Sigmoid colon (tissue), 7 donors: ENCODE data around the gene AK8. TPM values are rescaled to one million over a fixed set of nuclear protein-coding genes. Genes with fewer than 3 reads are reported as not detected.

Experiments
- DNase-seq: peaks from one replicate; pipeline ENCODE4 v3.0.0-alpha.2; 2019
- H3K27ac ChIP-seq, 4 donors: fragments of 200-600 bp; sonication (generic); one replicate each; pipeline ENCODE4 v1.5.1; 2016 to 2019; ENCODE audit warnings: mild to moderate bottlenecking in 1 of 4
- H3K27me3 ChIP-seq, 3 donors: fragments of 200-600 bp; sonication (generic); one replicate each; pipeline ENCODE4 v1.5.1; 2019; ENCODE audit warnings: mild to moderate bottlenecking in 1 of 3
- H3K36me3 ChIP-seq, 4 donors: fragments of 200-600 bp; sonication (generic); one replicate each; pipeline ENCODE4 v1.5.1; 2016 to 2019
- H3K4me1 ChIP-seq, 4 donors: fragments of 200-600 bp; sonication (generic); one replicate each; pipeline ENCODE4 v1.5.1; 2017 to 2019
- H3K4me3 ChIP-seq, 4 donors: fragments of 200-600 bp; sonication (generic); one replicate each; pipeline ENCODE4 v1.5.1; 2017 to 2019; ENCODE audit warnings: mild to moderate bottlenecking in 2 of 4, moderate library complexity in 1 of 4
- H3K9me3 ChIP-seq, 4 donors: fragments of 200-600 bp in 3 of 4; sonication (generic) in 3 of 4; one replicate each; pipeline versions ENCODE4 v1.5.1 to v1.6.1; 2013 to 2019
- CTCF ChIP-seq, 4 experiments: fragments of 450-650 bp in 3 of 4; fragments of 200-600 bp in 1 of 4; IDR thresholded peaks; one replicate each; pipeline ENCODE4 v1.5.1; 2016 to 2019; ENCODE audit warnings: antibody characterized with exemption in 4 of 4, mild to moderate bottlenecking in 3 of 4, moderate library complexity in 2 of 4
- EP300 ChIP-seq, 4 donors: sonication (generic); formaldehyde crosslinking; IDR thresholded peaks; one replicate each; pipeline ENCODE4 v1.6.1; 2017; ENCODE audit warnings: antibody characterized with exemption in 4 of 4
- POLR2A ChIP-seq, 2 donors: fragments of 450-650 bp; IDR thresholded peaks; one replicate each; pipeline ENCODE4 v1.6.1; 2016; ENCODE audit warnings: antibody characterized with exemption in 2 of 2, mild to moderate bottlenecking in 2 of 2, moderate library complexity in 2 of 2
- POLR2AphosphoS5 ChIP-seq, 4 donors: sonication (generic); formaldehyde crosslinking; IDR thresholded peaks; one replicate each; pipeline ENCODE4 v1.6.1; 2017; ENCODE audit warnings: antibody characterized with exemption in 4 of 4
- WGBS, 2 donors: extraction: QIAGEN DNeasy Blood & Tissue Kit; methylation state at CpG; one replicate each; pipeline ENCODE4 v1.1.7; 2013; 5-methylcytosine and 5-hydroxymethylcytosine counted together
- intact Hi-C: fragments of 100-400 bp; cut with DNase I; formaldehyde crosslinking; loops from one replicate; pipeline ENCODE4 v1.15.1; 2023
- polyA plus RNA-seq, 3 donors: library from polyadenylated mRNA; stranded (reverse); fragments of 200-250 nt; gene quantifications; one replicate each; pipeline ENCODE4 v1.2.3, GENCODE V29; 2013
- total RNA-seq, 4 donors: library from RNA; depleted of rRNA; stranded (reverse); fragments of >200 nt; gene quantifications; one replicate each; pipeline ENCODE4 v1.1.0, GENCODE V29; 2016
- donor health status: healthy with polysubstance abuse.
- donor health status: Bipolar disorder and iron deficiency.
- donor health status: healthy.

The AK8 gene
- total and polyA plus RNA-seq, 7 donors = 0.25 to 1.2 (median 0.59) TPM; not detected in 3

GRCh38 chr9:132794730-132795380 lies 83.2 kb downstream of the AK8 start:
- intact Hi-C loops = loop anchor here (5.0 kb wide), 1 partner anchor 288 kb away; no protein-coding TSS in a partner anchor
- H3K27ac ChIP-seq = no peak overlapping the region
- DNase-seq = no peak

GRCh38 chr9:132793606-132794580 lies 84.2 kb downstream of the AK8 start:
- Histone ChIP-seq H3K4me3 (no peak overlapping the region), H3K4me1 (no peaks in the 10 kb centered on the region), H3K36me3 (no peaks in the 10 kb centered on the region), H3K27ac (no peak overlapping the region), H3K9me3 (no peaks in the 10 kb centered on the region), H3K27me3 (peaks cover 0 to 4% (median 0%) of the 10 kb centered on the region in 3 donors)
- no peak for DNase-seq
- TF ChIP-seq CTCF (IDR thresholded peaks at IDR 0.05) (no peak), EP300 (IDR thresholded peaks at IDR 0.05) (no peak), POLR2A (IDR thresholded peaks at IDR 0.05) (no peak), POLR2AphosphoS5 (IDR thresholded peaks at IDR 0.05) (no peak)
- intact Hi-C loops = no loop called here
- WGBS, 2 donors = 21 to 60% methylated on average over 16 of the region's 16 CpGs

More at GRCh38 chr9:132794730-132795380, 83.2 kb downstream of the AK8 start:
- no peak overlapping the region for H3K4me3 ChIP-seq
- H3K27me3 ChIP-seq = peaks cover 0 to 4% (median 0%) of the 10 kb centered on the region in 3 donors
- no peak for TF ChIP-seq POLR2AphosphoS5 (IDR thresholded peaks at IDR 0.05)
- TF ChIP-seq EP300 (IDR thresholded peaks at IDR 0.05) = no peak
- no peak for TF ChIP-seq POLR2A (IDR thresholded peaks at IDR 0.05)
- TF ChIP-seq CTCF (IDR thresholded peaks at IDR 0.05) = no peak
- 5 to 21% methylated on average over 13 of the region's 13 CpGs for WGBS, 2 donors
- peaks cover 0 to 4% (median under 1%) of the 10 kb centered on the region in 4 donors for H3K4me1 ChIP-seq
- H3K9me3 ChIP-seq = no peaks in the 10 kb centered on the region
- H3K36me3 ChIP-seq = no peaks in the 10 kb centered on the region

- WGBS, 2 donors = 95% methylated on average over 9 of the region's 9 CpGs
- intact Hi-C loops = no loop called here
- Histone ChIP-seq H3K4me1 (no peaks in the 10 kb centered on the region), H3K9me3 (peaks cover 0 to 2% (median 0%) of the 10 kb centered on the region in 4 donors), H3K27me3 (peaks cover 0 to 4% (median 0%) of the 10 kb centered on the region in 3 donors), H3K4me3 (no peak overlapping the region), H3K27ac (no peak overlapping the region), H3K36me3 (no peaks in the 10 kb centered on the region)
- no peak for TF ChIP-seq POLR2A (IDR thresholded peaks at IDR 0.05)
- TF ChIP-seq POLR2AphosphoS5 (IDR thresholded peaks at IDR 0.05) = no peak
- no peak for TF ChIP-seq EP300 (IDR thresholded peaks at IDR 0.05)
- no peak for TF ChIP-seq CTCF (IDR thresholded peaks at IDR 0.05)
- peak; percentile 37 for DNase-seq
These were observed 85.5 kb downstream of the AK8 start for GRCh38 chr9:132792547-132792946.

GRCh38 chr9:132791699-132792240 lies 86.3 kb downstream of the AK8 start:
- no peak for TF ChIP-seq POLR2A (IDR thresholded peaks at IDR 0.05)
- no peak for TF ChIP-seq POLR2AphosphoS5 (IDR thresholded peaks at IDR 0.05)
- TF ChIP-seq EP300 (IDR thresholded peaks at IDR 0.05) = no peak
- TF ChIP-seq CTCF (IDR thresholded peaks at IDR 0.05) = no peak
- H3K27me3 ChIP-seq = peaks cover 0 to 4% (median 0%) of the 10 kb centered on the region in 3 donors
- no peak overlapping the region for H3K27ac ChIP-seq
- H3K36me3 ChIP-seq = no peaks in the 10 kb centered on the region
- no peaks in the 10 kb centered on the region for H3K4me1 ChIP-seq
- intact Hi-C loops = no loop called here
- peaks cover 0 to 2% (median 0%) of the 10 kb centered on the region in 4 donors for H3K9me3 ChIP-seq
- 89 to 93% methylated on average over 5 of the region's 5 CpGs for WGBS, 2 donors
- H3K4me3 ChIP-seq = no peak overlapping the region
- DNase-seq = peak; percentile 15
